Epithelial cell of esophagus (primary cell): Measurements from ENCODE around the gene PDILT.

Experiments
- DNase-seq: peaks from one replicate; pipeline ENCODE4 v3.0.0; 2010; ENCODE audit warnings: low read depth
- H3K4me3 ChIP-seq: 2 replicates; pipeline ENCODE4 v1.5.1; 2011; ENCODE audit warnings: mild to moderate bottlenecking, low read length, control low read depth
- TF ChIP-seq, protein P1 (sequence below): IDR thresholded peaks from 2 replicates; pipeline ENCODE4 v1.5.1; 2011; ENCODE audit warnings: low read depth, mild to moderate bottlenecking, low read length, control low read depth, inconsistent platforms; ENCODE audit not compliant: insufficient read depth; ENCODE audit errors: missing control alignments

Gene PDILT

GRCh38 chr16:20319406-20319805, 85.1 kb downstream of the PDILT start:
- no peak overlapping the region for H3K4me3 ChIP-seq
- TF ChIP-seq, protein P1, sequence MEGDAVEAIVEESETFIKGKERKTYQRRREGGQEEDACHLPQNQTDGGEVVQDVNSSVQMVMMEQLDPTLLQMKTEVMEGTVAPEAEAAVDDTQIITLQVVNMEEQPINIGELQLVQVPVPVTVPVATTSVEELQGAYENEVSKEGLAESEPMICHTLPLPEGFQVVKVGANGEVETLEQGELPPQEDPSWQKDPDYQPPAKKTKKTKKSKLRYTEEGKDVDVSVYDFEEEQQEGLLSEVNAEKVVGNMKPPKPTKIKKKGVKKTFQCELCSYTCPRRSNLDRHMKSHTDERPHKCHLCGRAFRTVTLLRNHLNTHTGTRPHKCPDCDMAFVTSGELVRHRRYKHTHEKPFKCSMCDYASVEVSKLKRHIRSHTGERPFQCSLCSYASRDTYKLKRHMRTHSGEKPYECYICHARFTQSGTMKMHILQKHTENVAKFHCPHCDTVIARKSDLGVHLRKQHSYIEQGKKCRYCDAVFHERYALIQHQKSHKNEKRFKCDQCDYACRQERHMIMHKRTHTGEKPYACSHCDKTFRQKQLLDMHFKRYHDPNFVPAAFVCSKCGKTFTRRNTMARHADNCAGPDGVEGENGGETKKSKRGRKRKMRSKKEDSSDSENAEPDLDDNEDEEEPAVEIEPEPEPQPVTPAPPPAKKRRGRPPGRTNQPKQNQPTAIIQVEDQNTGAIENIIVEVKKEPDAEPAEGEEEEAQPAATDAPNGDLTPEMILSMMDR = no peak
- no peak for DNase-seq

- DNase-seq = no peak
- H3K4me3 ChIP-seq = no peak overlapping the region
- TF ChIP-seq, protein P1 = no peak
Observed at GRCh38 chr16:20318437-20318836, 86.1 kb downstream of the PDILT start.

GRCh38 chr16:20318006-20318405, 86.5 kb downstream of the PDILT start:
- TF ChIP-seq, protein P1 = no peak
- DNase-seq = no peak
- H3K4me3 ChIP-seq = no peak overlapping the region

GRCh38 chr16:20317117-20317516, 87.4 kb downstream of the PDILT start:
- DNase-seq = no peak
- no peak overlapping the region for H3K4me3 ChIP-seq
- TF ChIP-seq, protein P1 = no peak

- no peak overlapping the region for H3K4me3 ChIP-seq
- DNase-seq = no peak
- TF ChIP-seq, protein P1 = no peak
Observed at GRCh38 chr16:20316715-20317114, 87.8 kb downstream of the PDILT start.

- no peak overlapping the region for H3K4me3 ChIP-seq
- DNase-seq = no peak
- TF ChIP-seq, protein P1 = no peak
Observed at GRCh38 chr16:20315764-20316163, 88.8 kb downstream of the PDILT start.

- TF ChIP-seq, protein P1 = no peak
- no peak overlapping the region for H3K4me3 ChIP-seq
- DNase-seq = no peak
Observed at GRCh38 chr16:20314575-20314974, 90.0 kb downstream of the PDILT start.
